ENCODE results near the gene DMD.

The DMD gene

DNA sequence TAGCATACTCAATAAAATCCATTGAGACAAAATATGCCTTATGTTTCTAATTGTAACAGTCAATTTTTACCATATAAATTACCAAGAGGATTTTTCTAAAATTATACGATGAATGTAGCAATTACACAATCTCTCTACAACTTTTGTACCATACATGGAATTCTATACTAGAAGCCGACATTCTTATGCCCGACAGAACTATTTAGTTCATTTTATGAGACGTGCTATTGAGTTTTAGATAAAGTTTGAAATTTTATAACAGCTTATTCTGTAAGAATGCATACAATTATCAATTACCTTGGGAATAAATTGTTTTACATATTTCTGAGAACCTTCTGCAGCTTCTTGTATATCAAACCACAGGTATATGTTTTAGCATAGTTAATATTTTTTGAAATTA, 431.2 kb downstream of the DMD start:
- TF ChIP-seq, protein P1, sequence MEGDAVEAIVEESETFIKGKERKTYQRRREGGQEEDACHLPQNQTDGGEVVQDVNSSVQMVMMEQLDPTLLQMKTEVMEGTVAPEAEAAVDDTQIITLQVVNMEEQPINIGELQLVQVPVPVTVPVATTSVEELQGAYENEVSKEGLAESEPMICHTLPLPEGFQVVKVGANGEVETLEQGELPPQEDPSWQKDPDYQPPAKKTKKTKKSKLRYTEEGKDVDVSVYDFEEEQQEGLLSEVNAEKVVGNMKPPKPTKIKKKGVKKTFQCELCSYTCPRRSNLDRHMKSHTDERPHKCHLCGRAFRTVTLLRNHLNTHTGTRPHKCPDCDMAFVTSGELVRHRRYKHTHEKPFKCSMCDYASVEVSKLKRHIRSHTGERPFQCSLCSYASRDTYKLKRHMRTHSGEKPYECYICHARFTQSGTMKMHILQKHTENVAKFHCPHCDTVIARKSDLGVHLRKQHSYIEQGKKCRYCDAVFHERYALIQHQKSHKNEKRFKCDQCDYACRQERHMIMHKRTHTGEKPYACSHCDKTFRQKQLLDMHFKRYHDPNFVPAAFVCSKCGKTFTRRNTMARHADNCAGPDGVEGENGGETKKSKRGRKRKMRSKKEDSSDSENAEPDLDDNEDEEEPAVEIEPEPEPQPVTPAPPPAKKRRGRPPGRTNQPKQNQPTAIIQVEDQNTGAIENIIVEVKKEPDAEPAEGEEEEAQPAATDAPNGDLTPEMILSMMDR (IDR thresholded peaks at IDR 0.05; ENCODE audit: low read depth, low read length), result no peak

GRCh38 chrX:32778965-32779364, 432.4 kb downstream of the DMD start:
- H3K4me3 ChIP-seq (ENCODE audit: low read depth, low read length), result no peak overlapping the region
- TF ChIP-seq, protein P1 (IDR thresholded peaks at IDR 0.05; ENCODE audit: low read depth, low read length), result no peak

More for the DNA sequence above, 431.2 kb downstream of the DMD start:
- no peak overlapping the region for H3K4me3 ChIP-seq (ENCODE audit: low read depth, low read length)

DNA sequence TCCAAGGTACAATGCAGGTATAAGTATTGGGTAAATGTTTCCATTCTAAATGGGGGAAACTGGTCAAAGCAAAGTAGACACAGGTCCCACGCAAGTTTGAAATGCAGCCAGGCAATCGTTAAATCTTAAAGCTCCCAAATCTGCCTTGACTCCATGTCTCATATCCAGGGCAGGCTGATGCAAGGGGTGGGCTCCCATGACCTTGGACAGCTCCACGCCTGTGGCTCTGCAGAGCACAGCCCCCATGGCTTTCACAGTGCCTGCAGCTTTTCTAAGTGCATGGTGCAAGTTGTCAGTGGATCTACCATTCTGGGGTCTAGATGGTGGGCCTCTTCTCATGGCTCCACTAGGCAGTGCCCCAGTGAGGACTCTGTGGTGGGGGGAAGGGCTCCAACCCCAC, 436.4 kb downstream of the DMD start:
- TF ChIP-seq, protein P1 (IDR thresholded peaks at IDR 0.05; ENCODE audit: low read depth, low read length), result no peak
- H3K4me3 ChIP-seq (ENCODE audit: low read depth, low read length), result no peak overlapping the region

GRCh38 chrX:32749070-32749469, 462.3 kb downstream of the DMD start:
- TF ChIP-seq, protein P1 (IDR thresholded peaks at IDR 0.05; ENCODE audit: low read depth, low read length), result no peak
- no peak overlapping the region for H3K4me3 ChIP-seq (ENCODE audit: low read depth, low read length)

DNA sequence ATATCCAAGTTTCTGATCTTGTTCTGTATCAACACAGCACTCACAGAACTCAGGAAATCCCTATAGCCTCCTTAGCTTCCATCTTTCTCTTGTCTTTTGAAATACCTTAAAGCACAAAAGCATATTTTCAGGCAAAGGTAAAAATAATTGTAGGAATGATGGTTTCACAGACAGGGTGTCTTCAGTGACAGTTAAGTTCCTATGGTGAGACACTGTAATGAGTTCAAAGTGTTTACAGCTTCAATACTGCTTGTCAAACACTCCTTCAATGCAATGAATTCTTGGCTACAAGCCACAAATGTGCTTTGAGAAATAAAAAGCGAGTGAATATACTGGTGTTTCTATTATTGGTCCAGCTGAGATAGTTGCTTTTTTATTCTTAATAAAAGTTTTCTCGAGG, 466.0 kb downstream of the DMD start:
- TF ChIP-seq, protein P1 (IDR thresholded peaks at IDR 0.05; ENCODE audit: low read depth, low read length), result no peak
- no peak overlapping the region for H3K4me3 ChIP-seq (ENCODE audit: low read depth, low read length)

GRCh38 chrX:32744921-32745320, 466.4 kb downstream of the DMD start:
- TF ChIP-seq, protein P1 (IDR thresholded peaks at IDR 0.05; ENCODE audit: low read depth, low read length), result no peak

DNA sequence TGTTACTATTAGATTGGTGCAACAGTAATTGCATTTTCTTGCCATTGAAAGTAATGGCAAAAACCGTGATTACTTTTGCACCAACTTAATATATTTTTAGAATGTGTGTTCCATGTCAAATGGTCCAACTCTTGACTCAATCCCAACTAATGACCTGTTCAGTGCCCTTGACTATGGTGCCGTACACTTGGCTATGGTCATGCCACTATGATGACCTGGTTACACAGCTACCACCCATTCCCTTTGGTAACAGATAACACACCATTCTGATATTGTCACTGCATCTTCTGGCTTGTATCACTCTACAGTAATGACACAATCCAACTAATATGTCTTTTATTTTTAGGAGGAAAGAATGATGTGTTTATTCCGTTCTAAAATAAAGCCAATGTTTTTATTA, 469.4 kb downstream of the DMD start:
- H3K4me3 ChIP-seq (ENCODE audit: low read depth, low read length), result no peak overlapping the region
- TF ChIP-seq, protein P1 (IDR thresholded peaks at IDR 0.05; ENCODE audit: low read depth, low read length), result no peak

More at GRCh38 chrX:32744921-32745320, 466.4 kb downstream of the DMD start:
- H3K4me3 ChIP-seq (ENCODE audit: low read depth, low read length), result no peak overlapping the region

Measured in WI38 (cell line).